Liver (tissue), 3 donors: ENCODE data around the gene SH2D7.

Experiments used
- ATF3 ChIP-seq: IDR thresholded peaks from 2 replicates; pipeline ENCODE4 v1.6.1; 2016; ENCODE audit warnings: antibody characterized with exemption
- CTCF ChIP-seq: fragments of 150-350 bp; IDR thresholded peaks from 2 replicates; pipeline ENCODE4 v1.5.1; 2017; ENCODE audit warnings: improper control_type of control experiment, low read depth, low read length; ENCODE audit not compliant: missing input control
- EGR1 ChIP-seq, 2 donors: IDR thresholded peaks; 2 replicates each; pipeline ENCODE4 v1.6.1; 2016 to 2018; ENCODE audit warnings: antibody characterized with exemption in 2 of 2, low read depth in 2 of 2
- FOXA1 ChIP-seq: IDR thresholded peaks from 2 replicates; pipeline ENCODE4 v1.6.1; 2016; ENCODE audit warnings: antibody characterized with exemption
- GABPA ChIP-seq, 2 donors: IDR thresholded peaks in 1 of 2; conservative IDR thresholded peaks in 1 of 2; 2 replicates each; pipeline ENCODE4 v1.6.1; 2016; ENCODE audit warnings: antibody characterized with exemption in 2 of 2, mild to moderate bottlenecking in 1 of 2, moderate library complexity in 1 of 2
- HNF4A ChIP-seq, 2 donors: conservative IDR thresholded peaks; 2 replicates each; pipeline ENCODE4 v1.6.1; 2016; ENCODE audit warnings: antibody characterized with exemption in 2 of 2, mild to moderate bottlenecking in 2 of 2
- HNF4G ChIP-seq: IDR thresholded peaks from 2 replicates; pipeline ENCODE4 v1.6.1; 2016; ENCODE audit warnings: antibody characterized with exemption
- JUND ChIP-seq, 2 donors: IDR thresholded peaks; 2 replicates each; pipeline ENCODE4 v1.6.1; 2016; ENCODE audit warnings: antibody characterized with exemption in 2 of 2
- MAX ChIP-seq: IDR thresholded peaks from 2 replicates; pipeline ENCODE4 v1.6.1; 2016; ENCODE audit warnings: antibody characterized with exemption
- NR2F2 ChIP-seq: IDR thresholded peaks from 2 replicates; pipeline ENCODE4 v1.6.1; 2016; ENCODE audit warnings: antibody characterized with exemption
- RAD21 ChIP-seq, 2 donors: IDR thresholded peaks; 2 replicates each; pipeline ENCODE4 v1.6.1; 2016; ENCODE audit warnings: antibody characterized with exemption in 2 of 2, mild to moderate bottlenecking in 2 of 2
- REST ChIP-seq: IDR thresholded peaks from 2 replicates; pipeline ENCODE4 v1.6.1; 2016; ENCODE audit warnings: antibody characterized with exemption, mild to moderate bottlenecking
- RXRA ChIP-seq, 2 donors: IDR thresholded peaks; 2 replicates each; pipeline ENCODE4 v1.6.1; 2017 to 2018; ENCODE audit warnings: antibody characterized with exemption in 2 of 2, mild to moderate bottlenecking in 1 of 2
- SP1 ChIP-seq: IDR thresholded peaks from 2 replicates; pipeline ENCODE4 v1.6.1; 2018; ENCODE audit warnings: antibody characterized with exemption, mild to moderate bottlenecking
- donor health status: healthy.
- donor health status: healthy.

- TF ChIP-seq RXRA (IDR thresholded peaks at IDR 0.05) = no peak
- TF ChIP-seq CTCF = peak; percentile 77
- no peak for TF ChIP-seq SP1
- no peak for TF ChIP-seq JUND (IDR thresholded peaks at IDR 0.05)
- no peak for TF ChIP-seq MAX
- no peak for TF ChIP-seq ATF3
- TF ChIP-seq EGR1 (IDR thresholded peaks at IDR 0.05; ENCODE audit: low read depth in 2 of 2) = no peak
- no peak for TF ChIP-seq HNF4G
- no peak for TF ChIP-seq GABPA (IDR thresholded peaks at IDR 0.05 in 1 of 2, conservative IDR thresholded peaks at IDR 0.05 in 1 of 2)
- TF ChIP-seq REST = no peak
- TF ChIP-seq HNF4A (conservative IDR thresholded peaks at IDR 0.05) = peak in 1 of 2 donors; percentile 6
- TF ChIP-seq NR2F2 = no peak
- TF ChIP-seq FOXA1 = no peak
- peak; percentile 68 to 70 for TF ChIP-seq RAD21 (IDR thresholded peaks at IDR 0.05)
Observed at GRCh38 chr15:78131295-78132061, 39.1 kb downstream of the SH2D7 start, which contains the start of gene CIB2.
